CD8-positive, alpha-beta memory T cell (primary cell): ENCODE measurements around the gene ADTRP. TPM values are rescaled to one million over a fixed set of nuclear protein-coding genes. Genes with fewer than 3 reads are reported as not detected.
A peak's percentile ranks its signal among the peaks of the same experiment; 100 is the strongest.
"Not testable (repeated sequence)": the region's sequence is repeated elsewhere in the genome, so short reads cannot be mapped to it uniquely, and the experiment has no call there.

ENCODE experiments used
- CTCF ChIA-PET: fragments of 350-600 bp; sonication (Branson Sonifier 250); formaldehyde crosslinking; loops from one replicate; lab custom pipeline; 2021; ENCODE audit warnings: antibody characterized with exemption; lab: Charles Lee
- POLR2A ChIA-PET: fragments of 350-600 bp; sonication (Branson Sonifier 250); formaldehyde crosslinking; loops from one replicate; lab custom pipeline; 2021; ENCODE audit warnings: antibody characterized with exemption; lab: Charles Lee
- DNase-seq, 5 donors: peaks; one replicate each; pipeline versions ENCODE4 v3.0.0 to v3.0.0-alpha.2; 2020 to 2022; ENCODE audit warnings: mixed read lengths in 1 of 5
- H3K27ac ChIP-seq: one replicate; pipeline ENCODE4 v1.7.0; 2013; ENCODE audit warnings: low read depth, mild to moderate bottlenecking, low read length, moderate library complexity
- H3K27me3 ChIP-seq: 2 replicates; pipeline ENCODE4 v1.7.0; 2013; ENCODE audit warnings: low read length, mild to moderate bottlenecking; ENCODE audit not compliant: insufficient read depth, poor library complexity, severe bottlenecking
- H3K36me3 ChIP-seq: 2 replicates; pipeline ENCODE4 v1.7.0; 2013; ENCODE audit warnings: mild to moderate bottlenecking, low read length, moderate library complexity; ENCODE audit not compliant: insufficient read depth
- H3K4me1 ChIP-seq: 2 replicates; pipeline ENCODE4 v1.7.0; 2013; ENCODE audit warnings: mild to moderate bottlenecking, low read length, moderate library complexity; ENCODE audit not compliant: insufficient read depth
- H3K4me3 ChIP-seq: 2 replicates; pipeline ENCODE4 v1.7.0; 2013; ENCODE audit warnings: mild to moderate bottlenecking, low read length
- H3K9me3 ChIP-seq: 2 replicates; pipeline ENCODE4 v1.7.0; 2013; ENCODE audit warnings: mild to moderate bottlenecking, low read length
- H3K27ac Mint-ChIP-seq, 8 donors: one replicate each; pipeline ENCODE4 v1.8.0; 2020 to 2021; ENCODE audit warnings: mixed read lengths in 8 of 8, mild to moderate bottlenecking in 6 of 8, inconsistent platforms in 3 of 8, moderate library complexity in 3 of 8
- H3K27me3 Mint-ChIP-seq, 2 donors: one replicate each; pipeline ENCODE4 v1.8.0; 2020 to 2021; ENCODE audit warnings: mixed read lengths in 2 of 2, mild to moderate bottlenecking in 1 of 2, moderate library complexity in 1 of 2
- H3K36me3 Mint-ChIP-seq, 3 donors: one replicate each; pipeline ENCODE4 v1.8.0; 2020 to 2021; ENCODE audit warnings: mixed read lengths in 3 of 3, inconsistent platforms in 1 of 3, mild to moderate bottlenecking in 1 of 3
- H3K4me1 Mint-ChIP-seq, 3 donors: one replicate each; pipeline ENCODE4 v1.8.0; 2020 to 2021; ENCODE audit warnings: mixed read lengths in 3 of 3, inconsistent platforms in 1 of 3, mild to moderate bottlenecking in 1 of 3
- H3K4me3 Mint-ChIP-seq, 7 donors: one replicate each; pipeline ENCODE4 v1.8.0; 2020 to 2021; ENCODE audit warnings: mixed read lengths in 7 of 7, mild to moderate bottlenecking in 6 of 7, moderate library complexity in 4 of 7, inconsistent platforms in 2 of 7
- H3K9me3 Mint-ChIP-seq, 5 donors: one replicate each; pipeline ENCODE4 v1.8.0; 2020 to 2022; ENCODE audit warnings: mixed read lengths in 5 of 5, mild to moderate bottlenecking in 3 of 5, moderate library complexity in 2 of 5, inconsistent platforms in 1 of 5
- polyA plus RNA-seq: library from polyadenylated mRNA; unstranded; fragments of 300-500 nt; fragmentation: Illumina TruSeq; gene quantifications from one replicate; pipeline ENCODE4 v1.2.3, GENCODE V29; 2021
- total RNA-seq, 2 experiments: library from RNA; stranded (reverse); gene quantifications; one replicate each; pipeline ENCODE4 v1.2.3, GENCODE V29; 2021

The ADTRP gene
- total and polyA plus RNA-seq, 3 experiments from 2014 or later: 3.2 to 3.9 TPM; not detected in 1

- H3K36me3 Mint-ChIP-seq: no peaks in the 10 kb centered on the region
- H3K27me3 ChIP-seq: no peaks in the 10 kb centered on the region
These were observed 78.4 kb downstream of the ADTRP start for GRCh38 chr6:11700118-11700718.

GRCh38 chr6:11699576-11699975 lies 79.0 kb downstream of the ADTRP start:
- Mint-ChIP-seq H3K4me3 (no peak overlapping the region), H3K27ac (no peak overlapping the region), H3K4me1 (no peaks in the 10 kb centered on the region), H3K9me3 (peaks cover 0 to 3% (median 0%) of the 10 kb centered on the region in 5 donors), H3K27me3 (peaks cover 0 to 2% of the 10 kb centered on the region in 2 donors), H3K36me3 (no peaks in the 10 kb centered on the region)
- ChIA-PET POLR2A (no interaction called here), CTCF (interaction anchor here (1.3 kb wide), 1 partner anchor 11 kb away, joined by 3 read pairs; no protein-coding TSS in a partner anchor)
- H3K4me3 ChIP-seq: no peak overlapping the region
- no peak overlapping the region for H3K27ac ChIP-seq
- H3K36me3 ChIP-seq: no peaks in the 10 kb centered on the region
- no peaks in the 10 kb centered on the region for H3K9me3 ChIP-seq
- peaks cover 4% of the 10 kb centered on the region for H3K4me1 ChIP-seq
- no peak for DNase-seq
- no peaks in the 10 kb centered on the region for H3K27me3 ChIP-seq

More at GRCh38 chr6:11700118-11700718, 78.4 kb downstream of the ADTRP start:
- Histone ChIP-seq H3K9me3 (no peaks in the 10 kb centered on the region), H3K27ac (no peak overlapping the region), H3K4me3 (no peak overlapping the region), H3K36me3 (no peaks in the 10 kb centered on the region), H3K4me1 (peaks cover 4% of the 10 kb centered on the region)
- ChIA-PET POLR2A (no interaction called here), CTCF (interaction anchor here (1.3 kb wide), 1 partner anchor 10 kb away, joined by 3 read pairs; no protein-coding TSS in a partner anchor)
- peak in 1 of 5 donors; percentile 41 for DNase-seq
- no peaks in the 10 kb centered on the region for H3K4me1 Mint-ChIP-seq
- no peak overlapping the region for H3K27ac Mint-ChIP-seq
- H3K4me3 Mint-ChIP-seq: no peak overlapping the region
- peaks cover 0 to 3% (median 0%) of the 10 kb centered on the region in 5 donors for H3K9me3 Mint-ChIP-seq
- H3K27me3 Mint-ChIP-seq: peaks cover 0 to 2% of the 10 kb centered on the region in 2 donors

GRCh38 chr6:11692451-11693376 lies 85.9 kb downstream of the ADTRP start:
- Mint-ChIP-seq H3K4me1 (no peaks in the 10 kb centered on the region), H3K27me3 (peaks cover 2 to 10% of the 10 kb centered on the region in 2 donors), H3K4me3 (no peak overlapping the region), H3K27ac (no peak overlapping the region), H3K36me3 (no peaks in the 10 kb centered on the region), H3K9me3 (peaks cover 0 to 3% (median 0%) of the 10 kb centered on the region in 5 donors)
- no peaks in the 10 kb centered on the region for H3K9me3 ChIP-seq
- H3K4me1 ChIP-seq: no peaks in the 10 kb centered on the region
- ChIA-PET CTCF (no interaction called here), POLR2A (no interaction called here)
- no peaks in the 10 kb centered on the region for H3K36me3 ChIP-seq
- no peak overlapping the region for H3K27ac ChIP-seq
- H3K27me3 ChIP-seq: no peaks in the 10 kb centered on the region
- no peak for DNase-seq
- no peak overlapping the region for H3K4me3 ChIP-seq

DNA sequence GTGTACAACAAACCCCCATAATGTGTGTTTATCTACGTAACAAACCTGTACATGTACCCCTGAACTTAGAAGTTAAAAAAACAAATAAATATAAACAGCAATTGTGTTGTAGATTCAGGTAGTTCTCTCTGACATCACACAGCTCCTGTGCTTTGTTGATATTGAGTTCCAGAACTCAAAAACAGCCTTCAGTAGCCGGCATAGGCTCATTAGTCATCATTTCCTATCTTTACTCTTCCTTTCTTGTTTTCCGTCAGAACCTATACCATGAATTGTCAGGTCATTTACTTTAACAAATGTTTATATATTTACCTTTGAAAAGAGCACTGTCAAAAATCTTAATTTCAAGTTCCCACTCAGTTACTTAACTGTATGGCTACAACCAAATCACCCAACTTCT lies 88.8 kb downstream of the ADTRP start:
- no peaks in the 10 kb centered on the region for H3K27me3 ChIP-seq
- no peaks in the 10 kb centered on the region for H3K36me3 ChIP-seq
- CTCF ChIA-PET: no interaction called here
- POLR2A ChIA-PET: no interaction called here
- Mint-ChIP-seq H3K9me3 (no peaks in the 10 kb centered on the region), H3K27ac (no peak overlapping the region), H3K27me3 (peaks cover 8 to 14% of the 10 kb centered on the region in 2 donors), H3K4me3 (no peak overlapping the region), H3K36me3 (no peaks in the 10 kb centered on the region), H3K4me1 (no peaks in the 10 kb centered on the region)
- no peaks in the 10 kb centered on the region for H3K9me3 ChIP-seq
- H3K4me3 ChIP-seq: no peak overlapping the region
- H3K27ac ChIP-seq: no peak overlapping the region
- H3K4me1 ChIP-seq: no peaks in the 10 kb centered on the region
- no peak for DNase-seq

DNA sequence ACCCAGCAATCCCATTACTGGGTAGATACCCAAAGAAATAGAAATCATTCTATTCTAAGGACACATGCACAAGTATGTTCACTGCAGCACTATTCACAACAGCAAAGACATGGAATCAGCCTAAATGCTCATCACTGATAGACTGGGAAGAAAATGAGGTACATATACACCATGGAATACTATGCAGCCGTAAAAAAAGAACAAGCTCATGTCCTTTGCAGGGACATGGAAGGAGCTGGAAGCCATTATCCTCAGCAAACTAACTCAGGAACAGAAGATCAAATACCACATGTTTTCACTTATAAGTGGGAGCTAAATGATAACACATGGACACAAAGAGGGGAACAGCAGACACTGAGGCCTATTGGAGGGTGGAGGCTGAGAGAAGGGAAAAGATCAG lies 89.2 kb downstream of the ADTRP start:
- H3K27ac ChIP-seq, H3K9me3 Mint-ChIP-seq, H3K4me3 ChIP-seq, H3K4me1 Mint-ChIP-seq, POLR2A ChIA-PET, H3K27ac Mint-ChIP-seq, H3K36me3 ChIP-seq, DNase-seq, H3K4me3 Mint-ChIP-seq, H3K4me1 ChIP-seq, H3K36me3 Mint-ChIP-seq, H3K27me3 ChIP-seq, H3K9me3 ChIP-seq: not testable (repeated sequence)
- peaks cover 8 to 18% of the 10 kb centered on the region in 2 donors for H3K27me3 Mint-ChIP-seq
- CTCF ChIA-PET: interaction anchor here (1.4 kb wide), 1 partner anchor 12 kb away, joined by 4 read pairs; no protein-coding TSS in a partner anchor

DNA sequence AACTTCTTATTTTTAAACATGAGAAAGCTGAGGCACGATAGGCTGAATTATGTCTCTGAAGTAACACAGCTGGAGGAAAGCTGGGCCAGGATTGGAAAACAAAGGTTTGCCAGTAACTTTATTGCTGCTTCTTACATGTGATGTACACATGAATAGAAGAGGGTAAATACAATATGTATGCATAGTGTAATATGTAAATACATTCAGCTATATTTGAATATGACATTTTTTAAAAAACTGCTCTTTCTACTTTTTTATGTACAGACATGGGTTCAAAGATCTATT lies 90.2 kb downstream of the ADTRP start:
- Histone ChIP-seq H3K27ac (no peak overlapping the region), H3K27me3 (no peaks in the 10 kb centered on the region), H3K9me3 (no peaks in the 10 kb centered on the region), H3K36me3 (no peaks in the 10 kb centered on the region), H3K4me1 (no peaks in the 10 kb centered on the region), H3K4me3 (no peak overlapping the region)
- Mint-ChIP-seq H3K27ac (no peak overlapping the region), H3K4me3 (no peak overlapping the region), H3K9me3 (no peaks in the 10 kb centered on the region), H3K36me3 (no peaks in the 10 kb centered on the region), H3K27me3 (peaks cover 8 to 13% of the 10 kb centered on the region in 2 donors), H3K4me1 (no peaks in the 10 kb centered on the region)
- DNase-seq: no peak
- ChIA-PET POLR2A (no interaction called here), CTCF (interaction anchor here (1.4 kb wide), 1 partner anchor 13 kb away, joined by 4 read pairs; no protein-coding TSS in a partner anchor)

DNA sequence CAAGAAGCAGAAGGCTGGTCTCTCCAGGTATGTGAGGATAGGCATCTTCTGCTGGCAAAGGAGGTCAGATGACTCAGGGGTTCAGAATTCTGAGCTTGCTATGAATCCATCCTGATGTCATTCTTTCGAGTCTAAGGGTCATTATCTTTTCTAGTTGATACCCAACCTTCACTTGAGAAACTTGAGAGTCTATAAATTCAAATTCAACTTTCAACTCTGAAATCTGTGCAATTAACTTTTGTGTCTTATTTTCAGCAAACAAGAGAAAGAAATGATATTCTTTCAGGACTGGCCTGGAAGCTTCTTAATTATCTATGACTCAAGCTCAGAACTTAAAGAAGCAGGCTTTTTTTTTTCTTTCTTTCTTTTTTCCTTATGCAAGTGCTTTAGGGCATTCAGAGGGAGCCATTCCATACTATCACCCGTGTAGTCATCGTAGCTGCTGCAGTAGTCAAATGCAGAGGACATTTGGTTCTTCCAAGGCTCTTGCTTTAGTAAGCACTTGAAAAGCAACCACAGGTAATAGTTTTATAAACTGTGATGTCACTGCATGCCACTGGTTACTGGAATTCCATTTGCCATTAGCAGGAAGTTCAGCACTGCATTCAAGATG lies 93.0 kb downstream of the ADTRP start:
- peaks cover 0 to 5% (median 4%) of the 10 kb centered on the region in 5 donors for H3K9me3 Mint-ChIP-seq
- Histone ChIP-seq H3K27ac (no peak overlapping the region), H3K4me1 (no peaks in the 10 kb centered on the region), H3K36me3 (no peaks in the 10 kb centered on the region), H3K27me3 (no peaks in the 10 kb centered on the region), H3K4me3 (no peak overlapping the region), H3K9me3 (no peaks in the 10 kb centered on the region)
- ChIA-PET POLR2A (no interaction called here), CTCF (no interaction called here)
- no peak overlapping the region for H3K4me3 Mint-ChIP-seq
- peaks cover 0 to 4% (median 2%) of the 10 kb centered on the region in 3 donors for H3K36me3 Mint-ChIP-seq
- DNase-seq: no peak
- H3K27me3 Mint-ChIP-seq: peaks cover 8 to 20% of the 10 kb centered on the region in 2 donors
- no peaks in the 10 kb centered on the region for H3K4me1 Mint-ChIP-seq
- no peak overlapping the region for H3K27ac Mint-ChIP-seq
